ENCODE data around the gene DNASE2. TPM values are rescaled to one million over a fixed set of nuclear protein-coding genes. Genes with fewer than 3 reads are reported as not detected.

The DNASE2 gene
- polyA plus RNA-seq, 3 donors: 38.8 to 91.6 (median 44.8) TPM

DNA sequence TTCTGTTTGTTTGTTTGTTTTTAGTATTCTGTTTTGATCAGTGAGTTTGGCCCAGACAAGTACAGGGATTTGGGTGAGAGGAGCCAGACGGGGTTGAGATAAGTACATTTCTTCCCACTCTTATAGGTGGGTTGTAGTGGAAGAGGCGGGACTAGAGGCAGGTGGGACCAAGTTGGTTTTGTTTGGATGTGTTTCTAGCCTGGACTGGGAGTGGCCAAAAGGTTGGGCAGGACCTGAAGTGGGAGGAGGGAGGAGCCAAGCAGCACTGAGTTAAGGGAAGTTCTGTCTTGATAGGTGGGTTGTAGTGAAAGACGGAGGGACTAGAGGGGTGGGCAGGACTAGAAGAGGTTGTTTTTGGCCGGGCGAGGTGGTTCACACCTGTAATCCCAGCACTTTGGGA is 9.0 kb downstream of the DNASE2 start:
- Histone ChIP-seq H3K79me2 (ENCODE audit: insufficient read depth, low read length) (no peaks in the 10 kb centered on the region), H3K27ac (ENCODE audit: low read depth in 1 of 2, low read length in 2 of 2) (no peak overlapping the region), H3K9me3 (replicated peaks in 1 of 2; ENCODE audit: control insufficient read depth in 1 of 2, insufficient read depth in 1 of 2, low read length in 2 of 2) (peaks cover 0 to 12% of the 10 kb centered on the region in 2 donors), H2AFZ (ENCODE audit: insufficient read depth, low read depth, low read length, poor library complexity, severe bottlenecking) (no peak overlapping the region), H3K4me3 (replicated peaks in 1 of 3; ENCODE audit: low read depth in 2 of 3, low read length in 3 of 3) (no peak overlapping the region), H4K20me1 (ENCODE audit: insufficient read depth, low read length) (peaks cover 14% of the 10 kb centered on the region), H3K4me2 (replicated peaks; ENCODE audit: extremely low read depth, low read length, poor library complexity, severe bottlenecking) (no peak overlapping the region), H3K36me3 (replicated peaks in 1 of 2; ENCODE audit: control insufficient read depth in 1 of 2, insufficient read depth in 2 of 2, low read length in 2 of 2) (peaks cover 0 to 8% of the 10 kb centered on the region in 2 donors), H3K9ac (ENCODE audit: insufficient read depth, low read length, poor library complexity, severe bottlenecking) (no peak overlapping the region), H3K27me3 (ENCODE audit: control insufficient read depth in 2 of 2, insufficient read depth in 2 of 2, low read length in 2 of 2) (no peaks in the 10 kb centered on the region), H3K4me1 (ENCODE audit: control insufficient read depth in 1 of 2, insufficient read depth in 2 of 2, low read length in 2 of 2) (peaks cover 9 to 10% of the 10 kb centered on the region in 2 donors)
- intact Hi-C loops (cut with micrococcal nuclease): no loop called here
- WGBS (ENCODE audit: insufficient coverage): no CpG with 5 or more reads among the region's 5 CpGs
- DNase-seq: no peak
- Mint-ChIP-seq H3K27ac (peak overlapping the region in 3 of 7 donors; percentile 4 to 31 (median 22)), H3K4me1 (peaks cover 8% of the 10 kb centered on the region), H3K9me3 (peaks cover 6 to 18% (median 10%) of the 10 kb centered on the region in 7 donors), H3K27me3 (ENCODE audit: low read depth in 3 of 3) (peaks cover 3 to 11% (median 5%) of the 10 kb centered on the region in 3 donors), H3K36me3 (peaks cover 4 to 32% of the 10 kb centered on the region in 2 donors), H3K4me3 (no peak overlapping the region)
- TF ChIP-seq, protein P1, sequence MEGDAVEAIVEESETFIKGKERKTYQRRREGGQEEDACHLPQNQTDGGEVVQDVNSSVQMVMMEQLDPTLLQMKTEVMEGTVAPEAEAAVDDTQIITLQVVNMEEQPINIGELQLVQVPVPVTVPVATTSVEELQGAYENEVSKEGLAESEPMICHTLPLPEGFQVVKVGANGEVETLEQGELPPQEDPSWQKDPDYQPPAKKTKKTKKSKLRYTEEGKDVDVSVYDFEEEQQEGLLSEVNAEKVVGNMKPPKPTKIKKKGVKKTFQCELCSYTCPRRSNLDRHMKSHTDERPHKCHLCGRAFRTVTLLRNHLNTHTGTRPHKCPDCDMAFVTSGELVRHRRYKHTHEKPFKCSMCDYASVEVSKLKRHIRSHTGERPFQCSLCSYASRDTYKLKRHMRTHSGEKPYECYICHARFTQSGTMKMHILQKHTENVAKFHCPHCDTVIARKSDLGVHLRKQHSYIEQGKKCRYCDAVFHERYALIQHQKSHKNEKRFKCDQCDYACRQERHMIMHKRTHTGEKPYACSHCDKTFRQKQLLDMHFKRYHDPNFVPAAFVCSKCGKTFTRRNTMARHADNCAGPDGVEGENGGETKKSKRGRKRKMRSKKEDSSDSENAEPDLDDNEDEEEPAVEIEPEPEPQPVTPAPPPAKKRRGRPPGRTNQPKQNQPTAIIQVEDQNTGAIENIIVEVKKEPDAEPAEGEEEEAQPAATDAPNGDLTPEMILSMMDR (IDR thresholded peaks at IDR 0.05): no peak

DNA sequence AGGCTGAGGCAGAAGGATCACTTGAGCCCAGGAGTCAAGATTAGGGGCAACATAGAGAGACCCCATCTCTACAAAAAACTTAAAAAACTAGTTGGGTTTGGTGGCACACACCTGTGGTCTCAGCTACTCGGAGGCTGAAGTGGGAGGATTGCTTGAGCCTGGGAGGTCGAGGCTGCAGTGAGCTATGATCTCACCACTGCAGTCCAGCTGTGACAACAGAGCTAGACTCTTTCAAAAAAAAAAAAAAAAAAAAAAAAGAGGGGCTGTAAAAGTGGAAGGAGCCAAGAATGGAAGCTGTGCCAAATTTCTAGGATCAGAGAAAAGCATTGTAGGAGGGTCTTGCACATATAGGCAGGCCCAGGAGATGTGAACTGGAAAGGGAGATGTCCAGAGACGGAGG is 9.6 kb downstream of the DNASE2 start:
- Mint-ChIP-seq H3K4me1 (peaks cover 11% of the 10 kb centered on the region), H3K9me3 (peaks cover 6 to 22% (median 10%) of the 10 kb centered on the region in 7 donors), H3K4me3 (no peak overlapping the region), H3K36me3 (peaks cover 4 to 28% of the 10 kb centered on the region in 2 donors), H3K27me3 (ENCODE audit: low read depth in 3 of 3) (peaks cover 3 to 11% (median 6%) of the 10 kb centered on the region in 3 donors), H3K27ac (peak overlapping the region in 1 of 7 donors; percentile 83)
- Histone ChIP-seq H3K4me2 (replicated peaks; ENCODE audit: extremely low read depth, low read length, poor library complexity, severe bottlenecking) (no peak overlapping the region), H4K20me1 (ENCODE audit: insufficient read depth, low read length) (peaks cover 14% of the 10 kb centered on the region), H3K4me3 (replicated peaks in 1 of 3; ENCODE audit: low read depth in 2 of 3, low read length in 3 of 3) (no peak overlapping the region), H3K9me3 (replicated peaks in 1 of 2; ENCODE audit: control insufficient read depth in 1 of 2, insufficient read depth in 1 of 2, low read length in 2 of 2) (peaks cover 0 to 12% of the 10 kb centered on the region in 2 donors), H2AFZ (ENCODE audit: insufficient read depth, low read depth, low read length, poor library complexity, severe bottlenecking) (no peak overlapping the region), H3K27ac (ENCODE audit: low read depth in 1 of 2, low read length in 2 of 2) (no peak overlapping the region), H3K79me2 (ENCODE audit: insufficient read depth, low read length) (no peaks in the 10 kb centered on the region), H3K27me3 (ENCODE audit: control insufficient read depth in 2 of 2, insufficient read depth in 2 of 2, low read length in 2 of 2) (peaks cover 0 to 2% of the 10 kb centered on the region in 2 donors), H3K4me1 (ENCODE audit: control insufficient read depth in 1 of 2, insufficient read depth in 2 of 2, low read length in 2 of 2) (peaks cover 12 to 13% of the 10 kb centered on the region in 2 donors), H3K36me3 (replicated peaks in 1 of 2; ENCODE audit: control insufficient read depth in 1 of 2, insufficient read depth in 2 of 2, low read length in 2 of 2) (peaks cover 0 to 8% of the 10 kb centered on the region in 2 donors), H3K9ac (ENCODE audit: insufficient read depth, low read length, poor library complexity, severe bottlenecking) (no peak overlapping the region)
- WGBS (ENCODE audit: insufficient coverage): no CpG with 5 or more reads among the region's 3 CpGs
- no peak for DNase-seq
- TF ChIP-seq, protein P1 (IDR thresholded peaks at IDR 0.05): no peak
- intact Hi-C loops (cut with micrococcal nuclease): no loop called here
